PC-3 (cell line): ENCODE results near the gene STX16.

ENCODE experiments used
- EZH2phosphoT487 ChIP-seq: fragments of 300-600 bp; sonication (generic); IDR thresholded peaks from 2 replicates; pipeline ENCODE4 v1.6.1; 2018; ENCODE audit warnings: mild to moderate bottlenecking, antibody characterized with exemption, low read length, borderline replicate concordance
- TF ChIP-seq, protein P1 (sequence below): fragments of 300-600 bp; sonication (generic); conservative IDR thresholded peaks from 2 replicates; pipeline ENCODE4 v1.5.1; 2017; ENCODE audit warnings: antibody characterized with exemption, low read depth, mild to moderate bottlenecking, low read length

- TF ChIP-seq, protein P1, sequence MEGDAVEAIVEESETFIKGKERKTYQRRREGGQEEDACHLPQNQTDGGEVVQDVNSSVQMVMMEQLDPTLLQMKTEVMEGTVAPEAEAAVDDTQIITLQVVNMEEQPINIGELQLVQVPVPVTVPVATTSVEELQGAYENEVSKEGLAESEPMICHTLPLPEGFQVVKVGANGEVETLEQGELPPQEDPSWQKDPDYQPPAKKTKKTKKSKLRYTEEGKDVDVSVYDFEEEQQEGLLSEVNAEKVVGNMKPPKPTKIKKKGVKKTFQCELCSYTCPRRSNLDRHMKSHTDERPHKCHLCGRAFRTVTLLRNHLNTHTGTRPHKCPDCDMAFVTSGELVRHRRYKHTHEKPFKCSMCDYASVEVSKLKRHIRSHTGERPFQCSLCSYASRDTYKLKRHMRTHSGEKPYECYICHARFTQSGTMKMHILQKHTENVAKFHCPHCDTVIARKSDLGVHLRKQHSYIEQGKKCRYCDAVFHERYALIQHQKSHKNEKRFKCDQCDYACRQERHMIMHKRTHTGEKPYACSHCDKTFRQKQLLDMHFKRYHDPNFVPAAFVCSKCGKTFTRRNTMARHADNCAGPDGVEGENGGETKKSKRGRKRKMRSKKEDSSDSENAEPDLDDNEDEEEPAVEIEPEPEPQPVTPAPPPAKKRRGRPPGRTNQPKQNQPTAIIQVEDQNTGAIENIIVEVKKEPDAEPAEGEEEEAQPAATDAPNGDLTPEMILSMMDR: no peak
- no peak for TF ChIP-seq EZH2phosphoT487
These were observed 10.6 kb upstream of the STX16 start for GRCh38 chr20:58640446-58640845.
